Measurements from ENCODE around the gene MYO1D. TPM values are rescaled to one million over a fixed set of nuclear protein-coding genes. Genes with fewer than 3 reads are reported as not detected.

MYO1D gene
- total RNA-seq, 1 experiment from 2014 or later = 35.7 TPM

GRCh38 chr17:32519228-32520103, 357.5 kb downstream of the MYO1D start:
- intact Hi-C loops (cut with micrococcal nuclease) = loop anchor here (10.0 kb wide), 1 partner anchor 65 kb away; no protein-coding TSS in a partner anchor
- no peak for DNase-seq (ENCODE audit: low read depth, low spot score)
- Histone ChIP-seq H3K4me2 (ENCODE audit: low read length) (peak overlapping the region; percentile 65), H3K9ac (ENCODE audit: low read length) (no peak overlapping the region), H4K20me1 (ENCODE audit: insufficient read depth) (no peaks in the 10 kb centered on the region), H3K27ac (ENCODE audit: low read depth, low read length) (no peak overlapping the region), H3K79me2 (ENCODE audit: insufficient read depth, low read length) (no peaks in the 10 kb centered on the region), H3K4me1 (ENCODE audit: control insufficient read depth in 1 of 2, insufficient read depth in 2 of 2, low read length in 2 of 2) (peaks cover 8 to 11% of the 10 kb centered on the region in 2 experiments), H3K9me2 (ENCODE audit: insufficient read depth) (no peaks in the 10 kb centered on the region), H2AFZ (ENCODE audit: low read depth, low read length, poor library complexity, severe bottlenecking) (no peak overlapping the region), H3K4me3 (replicated peaks in 1 of 2; ENCODE audit: low read depth in 1 of 2, low read length in 2 of 2) (peak overlapping the region; percentile 11 to 32; a peak in 3 of 4 replicates), H3K27me3 (ENCODE audit: insufficient read depth, low read length) (no peaks in the 10 kb centered on the region), H3K9me3 (ENCODE audit: control insufficient read depth in 1 of 2, insufficient read depth in 1 of 2, low read depth in 1 of 2, low read length in 2 of 2) (no peaks in the 10 kb centered on the region), H3K36me3 (ENCODE audit: control insufficient read depth in 1 of 2, insufficient read depth in 2 of 2, low read length in 2 of 2) (no peaks in the 10 kb centered on the region)
- TF ChIP-seq TCF7L2 (IDR thresholded peaks at IDR 0.05; ENCODE audit: borderline replicate concordance, extremely low read depth, insufficient read depth, insufficient read length) = no peak
- no peak for TF ChIP-seq RAD21 (IDR thresholded peaks at IDR 0.05; ENCODE audit: low read depth)
- no peak for TF ChIP-seq EZH2phosphoT487 (IDR thresholded peaks at IDR 0.05; ENCODE audit: borderline replicate concordance)
- TF ChIP-seq POLR2A (IDR thresholded peaks at IDR 0.05; ENCODE audit: borderline replicate concordance, extremely low read depth, insufficient read depth, insufficient read length) = no peak
- TF ChIP-seq ATF3 (IDR thresholded peaks at IDR 0.05) = no peak
- TF ChIP-seq ELF1 (IDR thresholded peaks at IDR 0.05; ENCODE audit: borderline replicate concordance, low read depth) = no peak
- no peak for TF ChIP-seq SIN3A (IDR thresholded peaks at IDR 0.05; ENCODE audit: low read depth)
- TF ChIP-seq JUND (IDR thresholded peaks at IDR 0.05) = no peak
- TF ChIP-seq ZNF274 (IDR thresholded peaks at IDR 0.05; ENCODE audit: low read depth, low read length) = no peak
- TF ChIP-seq EZH2 (IDR thresholded peaks at IDR 0.05) = no peak
- no peak for TF ChIP-seq FOSL1 (IDR thresholded peaks at IDR 0.05; ENCODE audit: low read depth)
- ATAC-seq = peak; percentile 89
- RAD21 ChIA-PET (ENCODE audit: low non-redundant PET in 1 of 2, low total read pairs in 2 of 2, uncharacterized antibody in 2 of 2, unreplicated experiment in 2 of 2) = no interaction called here
- POLR2A ChIA-PET = no interaction called here
- no TSS peak for BruUV-seq (replicated peaks)
- CTCF ChIA-PET = no interaction called here

All from HCT116 (cell line).